Measurements from ENCODE around the gene EPS15. TPM values are rescaled to one million over a fixed set of nuclear protein-coding genes. Genes with fewer than 3 reads are reported as not detected.

The EPS15 gene
- total and polyA plus RNA-seq, 2 experiments from 2014 or later = 31.0 to 76.5 TPM

DNA sequence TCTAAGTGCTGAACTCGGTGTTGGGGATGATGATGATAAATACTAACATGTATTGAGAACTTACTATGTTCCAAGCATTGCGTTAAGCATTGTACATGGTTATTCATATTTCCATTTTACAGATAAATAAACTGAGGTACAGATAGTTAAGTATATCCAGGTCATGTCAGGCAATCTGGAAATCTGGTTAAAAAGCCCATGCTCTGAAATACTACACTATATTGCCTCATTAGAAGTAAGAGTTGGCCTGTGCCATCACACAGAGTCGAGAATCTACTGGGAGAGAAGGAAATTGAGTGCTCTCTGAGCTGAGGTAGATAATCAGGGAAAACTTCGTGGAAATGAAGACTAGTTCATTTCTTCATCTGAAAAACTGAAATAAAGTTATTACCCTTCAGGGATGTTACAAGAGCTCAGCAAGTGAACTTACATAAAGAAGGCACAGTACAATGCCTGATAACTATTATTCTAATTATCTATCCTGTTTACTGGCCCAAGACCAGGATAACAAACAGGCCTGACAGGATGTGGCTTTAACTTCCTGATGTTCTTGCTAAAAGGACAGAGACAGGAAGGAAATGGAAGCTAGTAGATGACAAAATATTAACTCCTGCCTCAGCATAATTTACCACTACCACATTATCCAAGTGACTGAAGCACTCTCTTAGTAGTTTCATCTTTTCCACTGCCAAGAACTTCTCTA lies 85.6 kb downstream of the EPS15 start:
- H3K27ac Mint-ChIP-seq = peak overlapping the region; percentile 85

More for the DNA sequence above, 85.6 kb downstream of the EPS15 start:
- Histone ChIP-seq H3K36me3 (ENCODE audit: insufficient read depth) (no peaks in the 10 kb centered on the region), H3K4me3 (no peak overlapping the region), H2AFZ (no peak overlapping the region), H3K9me2 (ENCODE audit: insufficient read depth) (no peaks in the 10 kb centered on the region), H3K4me2 (no peak overlapping the region), H3F3A (replicated peaks; ENCODE audit: low read depth) (no peaks in the 10 kb centered on the region), H3K27ac (ENCODE audit: low read depth) (no peak overlapping the region), H4K20me1 (replicated peaks; ENCODE audit: insufficient read depth) (no peaks in the 10 kb centered on the region), H3K27me3 (ENCODE audit: insufficient read depth) (no peaks in the 10 kb centered on the region), H3K79me2 (replicated peaks; ENCODE audit: insufficient read depth) (no peaks in the 10 kb centered on the region), H3K4me1 (ENCODE audit: insufficient read depth) (peaks cover 8% of the 10 kb centered on the region)
- Mint-ChIP-seq H3K27me3 (ENCODE audit: insufficient read depth, low read depth, poor library complexity) (peaks cover 2% of the 10 kb centered on the region), H3K4me1 (peaks cover 11% of the 10 kb centered on the region; the same call in 2 of the 3 replicates), H3K9me3 (no peaks in the 10 kb centered on the region), H3K36me3 (ENCODE audit: low read depth) (no peaks in the 10 kb centered on the region; the same call in 2 of the 3 replicates), H3K4me3 (no peak overlapping the region)
- no peak for TF ChIP-seq CREB1 (CRISPR knock-in tag; IDR thresholded peaks at IDR 0.05; ENCODE audit: low read depth)
- no peak for TF ChIP-seq ZNF114 (CRISPR knock-in tag; IDR thresholded peaks at IDR 0.05)
- TF ChIP-seq, protein P1, sequence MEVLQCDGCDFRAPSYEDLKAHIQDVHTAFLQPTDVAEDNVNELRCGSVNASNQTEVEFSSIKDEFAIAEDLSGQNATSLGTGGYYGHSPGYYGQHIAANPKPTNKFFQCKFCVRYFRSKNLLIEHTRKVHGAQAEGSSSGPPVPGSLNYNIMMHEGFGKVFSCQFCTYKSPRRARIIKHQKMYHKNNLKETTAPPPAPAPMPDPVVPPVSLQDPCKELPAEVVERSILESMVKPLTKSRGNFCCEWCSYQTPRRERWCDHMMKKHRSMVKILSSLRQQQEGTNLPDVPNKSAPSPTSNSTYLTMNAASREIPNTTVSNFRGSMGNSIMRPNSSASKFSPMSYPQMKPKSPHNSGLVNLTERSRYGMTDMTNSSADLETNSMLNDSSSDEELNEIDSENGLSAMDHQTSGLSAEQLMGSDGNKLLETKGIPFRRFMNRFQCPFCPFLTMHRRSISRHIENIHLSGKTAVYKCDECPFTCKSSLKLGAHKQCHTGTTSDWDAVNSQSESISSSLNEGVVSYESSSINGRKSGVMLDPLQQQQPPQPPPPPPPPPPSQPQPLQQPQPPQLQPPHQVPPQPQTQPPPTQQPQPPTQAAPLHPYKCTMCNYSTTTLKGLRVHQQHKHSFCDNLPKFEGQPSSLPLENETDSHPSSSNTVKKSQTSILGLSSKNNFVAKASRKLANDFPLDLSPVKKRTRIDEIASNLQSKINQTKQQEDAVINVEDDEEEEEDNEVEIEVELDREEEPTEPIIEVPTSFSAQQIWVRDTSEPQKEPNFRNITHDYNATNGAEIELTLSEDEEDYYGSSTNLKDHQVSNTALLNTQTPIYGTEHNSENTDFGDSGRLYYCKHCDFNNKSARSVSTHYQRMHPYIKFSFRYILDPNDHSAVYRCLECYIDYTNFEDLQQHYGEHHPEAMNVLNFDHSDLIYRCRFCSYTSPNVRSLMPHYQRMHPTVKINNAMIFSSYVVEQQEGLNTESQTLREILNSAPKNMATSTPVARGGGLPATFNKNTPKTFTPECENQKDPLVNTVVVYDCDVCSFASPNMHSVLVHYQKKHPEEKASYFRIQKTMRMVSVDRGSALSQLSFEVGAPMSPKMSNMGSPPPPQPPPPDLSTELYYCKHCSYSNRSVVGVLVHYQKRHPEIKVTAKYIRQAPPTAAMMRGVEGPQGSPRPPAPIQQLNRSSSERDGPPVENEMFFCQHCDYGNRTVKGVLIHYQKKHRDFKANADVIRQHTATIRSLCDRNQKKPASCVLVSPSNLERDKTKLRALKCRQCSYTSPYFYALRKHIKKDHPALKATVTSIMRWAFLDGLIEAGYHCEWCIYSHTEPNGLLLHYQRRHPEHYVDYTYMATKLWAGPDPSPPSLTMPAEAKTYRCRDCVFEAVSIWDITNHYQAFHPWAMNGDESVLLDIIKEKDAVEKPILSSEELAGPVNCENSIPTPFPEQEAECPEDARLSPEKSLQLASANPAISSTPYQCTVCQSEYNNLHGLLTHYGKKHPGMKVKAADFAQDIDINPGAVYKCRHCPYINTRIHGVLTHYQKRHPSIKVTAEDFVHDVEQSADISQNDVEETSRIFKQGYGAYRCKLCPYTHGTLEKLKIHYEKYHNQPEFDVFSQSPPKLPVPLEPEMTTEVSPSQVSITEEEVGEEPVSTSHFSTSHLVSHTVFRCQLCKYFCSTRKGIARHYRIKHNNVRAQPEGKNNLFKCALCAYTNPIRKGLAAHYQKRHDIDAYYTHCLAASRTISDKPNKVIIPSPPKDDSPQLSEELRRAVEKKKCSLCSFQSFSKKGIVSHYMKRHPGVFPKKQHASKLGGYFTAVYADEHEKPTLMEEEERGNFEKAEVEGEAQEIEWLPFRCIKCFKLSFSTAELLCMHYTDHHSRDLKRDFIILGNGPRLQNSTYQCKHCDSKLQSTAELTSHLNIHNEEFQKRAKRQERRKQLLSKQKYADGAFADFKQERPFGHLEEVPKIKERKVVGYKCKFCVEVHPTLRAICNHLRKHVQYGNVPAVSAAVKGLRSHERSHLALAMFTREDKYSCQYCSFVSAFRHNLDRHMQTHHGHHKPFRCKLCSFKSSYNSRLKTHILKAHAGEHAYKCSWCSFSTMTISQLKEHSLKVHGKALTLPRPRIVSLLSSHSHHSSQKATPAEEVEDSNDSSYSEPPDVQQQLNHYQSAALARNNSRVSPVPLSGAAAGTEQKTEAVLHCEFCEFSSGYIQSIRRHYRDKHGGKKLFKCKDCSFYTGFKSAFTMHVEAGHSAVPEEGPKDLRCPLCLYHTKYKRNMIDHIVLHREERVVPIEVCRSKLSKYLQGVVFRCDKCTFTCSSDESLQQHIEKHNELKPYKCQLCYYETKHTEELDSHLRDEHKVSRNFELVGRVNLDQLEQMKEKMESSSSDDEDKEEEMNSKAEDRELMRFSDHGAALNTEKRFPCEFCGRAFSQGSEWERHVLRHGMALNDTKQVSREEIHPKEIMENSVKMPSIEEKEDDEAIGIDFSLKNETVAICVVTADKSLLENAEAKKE (CRISPR knock-in tag; IDR thresholded peaks at IDR 0.05) = no peak
- TF ChIP-seq, protein P2, sequence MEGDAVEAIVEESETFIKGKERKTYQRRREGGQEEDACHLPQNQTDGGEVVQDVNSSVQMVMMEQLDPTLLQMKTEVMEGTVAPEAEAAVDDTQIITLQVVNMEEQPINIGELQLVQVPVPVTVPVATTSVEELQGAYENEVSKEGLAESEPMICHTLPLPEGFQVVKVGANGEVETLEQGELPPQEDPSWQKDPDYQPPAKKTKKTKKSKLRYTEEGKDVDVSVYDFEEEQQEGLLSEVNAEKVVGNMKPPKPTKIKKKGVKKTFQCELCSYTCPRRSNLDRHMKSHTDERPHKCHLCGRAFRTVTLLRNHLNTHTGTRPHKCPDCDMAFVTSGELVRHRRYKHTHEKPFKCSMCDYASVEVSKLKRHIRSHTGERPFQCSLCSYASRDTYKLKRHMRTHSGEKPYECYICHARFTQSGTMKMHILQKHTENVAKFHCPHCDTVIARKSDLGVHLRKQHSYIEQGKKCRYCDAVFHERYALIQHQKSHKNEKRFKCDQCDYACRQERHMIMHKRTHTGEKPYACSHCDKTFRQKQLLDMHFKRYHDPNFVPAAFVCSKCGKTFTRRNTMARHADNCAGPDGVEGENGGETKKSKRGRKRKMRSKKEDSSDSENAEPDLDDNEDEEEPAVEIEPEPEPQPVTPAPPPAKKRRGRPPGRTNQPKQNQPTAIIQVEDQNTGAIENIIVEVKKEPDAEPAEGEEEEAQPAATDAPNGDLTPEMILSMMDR (conservative IDR thresholded peaks at IDR 0.05; ENCODE audit: low read depth in 2 of 2) = no peak
- TF ChIP-seq EZH2 (IDR thresholded peaks at IDR 0.05; ENCODE audit: low read depth, unreplicated experiment) = no peak
- TF ChIP-seq ZNF331 (CRISPR knock-in tag; IDR thresholded peaks at IDR 0.05; ENCODE audit: low read depth) = no peak
- no peak for TF ChIP-seq NANOG (IDR thresholded peaks at IDR 0.05; ENCODE audit: borderline replicate concordance)
- TF ChIP-seq POLR2AphosphoS5 (IDR thresholded peaks at IDR 0.05; ENCODE audit: low read depth) = no peak
- no peak for TF ChIP-seq STAT1 (IDR thresholded peaks at IDR 0.05; ENCODE audit: unreplicated experiment)
- TF ChIP-seq JUNB (IDR thresholded peaks at IDR 0.05; ENCODE audit: unreplicated experiment) = no peak
- TF ChIP-seq, protein P3, sequence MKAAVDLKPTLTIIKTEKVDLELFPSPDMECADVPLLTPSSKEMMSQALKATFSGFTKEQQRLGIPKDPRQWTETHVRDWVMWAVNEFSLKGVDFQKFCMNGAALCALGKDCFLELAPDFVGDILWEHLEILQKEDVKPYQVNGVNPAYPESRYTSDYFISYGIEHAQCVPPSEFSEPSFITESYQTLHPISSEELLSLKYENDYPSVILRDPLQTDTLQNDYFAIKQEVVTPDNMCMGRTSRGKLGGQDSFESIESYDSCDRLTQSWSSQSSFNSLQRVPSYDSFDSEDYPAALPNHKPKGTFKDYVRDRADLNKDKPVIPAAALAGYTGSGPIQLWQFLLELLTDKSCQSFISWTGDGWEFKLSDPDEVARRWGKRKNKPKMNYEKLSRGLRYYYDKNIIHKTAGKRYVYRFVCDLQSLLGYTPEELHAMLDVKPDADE (IDR thresholded peaks at IDR 0.05) = no peak
- TF ChIP-seq EZH2phosphoT487 (IDR thresholded peaks at IDR 0.05; ENCODE audit: unreplicated experiment) = no peak
- TF ChIP-seq, protein P4, sequence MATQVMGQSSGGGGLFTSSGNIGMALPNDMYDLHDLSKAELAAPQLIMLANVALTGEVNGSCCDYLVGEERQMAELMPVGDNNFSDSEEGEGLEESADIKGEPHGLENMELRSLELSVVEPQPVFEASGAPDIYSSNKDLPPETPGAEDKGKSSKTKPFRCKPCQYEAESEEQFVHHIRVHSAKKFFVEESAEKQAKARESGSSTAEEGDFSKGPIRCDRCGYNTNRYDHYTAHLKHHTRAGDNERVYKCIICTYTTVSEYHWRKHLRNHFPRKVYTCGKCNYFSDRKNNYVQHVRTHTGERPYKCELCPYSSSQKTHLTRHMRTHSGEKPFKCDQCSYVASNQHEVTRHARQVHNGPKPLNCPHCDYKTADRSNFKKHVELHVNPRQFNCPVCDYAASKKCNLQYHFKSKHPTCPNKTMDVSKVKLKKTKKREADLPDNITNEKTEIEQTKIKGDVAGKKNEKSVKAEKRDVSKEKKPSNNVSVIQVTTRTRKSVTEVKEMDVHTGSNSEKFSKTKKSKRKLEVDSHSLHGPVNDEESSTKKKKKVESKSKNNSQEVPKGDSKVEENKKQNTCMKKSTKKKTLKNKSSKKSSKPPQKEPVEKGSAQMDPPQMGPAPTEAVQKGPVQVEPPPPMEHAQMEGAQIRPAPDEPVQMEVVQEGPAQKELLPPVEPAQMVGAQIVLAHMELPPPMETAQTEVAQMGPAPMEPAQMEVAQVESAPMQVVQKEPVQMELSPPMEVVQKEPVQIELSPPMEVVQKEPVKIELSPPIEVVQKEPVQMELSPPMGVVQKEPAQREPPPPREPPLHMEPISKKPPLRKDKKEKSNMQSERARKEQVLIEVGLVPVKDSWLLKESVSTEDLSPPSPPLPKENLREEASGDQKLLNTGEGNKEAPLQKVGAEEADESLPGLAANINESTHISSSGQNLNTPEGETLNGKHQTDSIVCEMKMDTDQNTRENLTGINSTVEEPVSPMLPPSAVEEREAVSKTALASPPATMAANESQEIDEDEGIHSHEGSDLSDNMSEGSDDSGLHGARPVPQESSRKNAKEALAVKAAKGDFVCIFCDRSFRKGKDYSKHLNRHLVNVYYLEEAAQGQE (IDR thresholded peaks at IDR 0.05; ENCODE audit: unreplicated experiment) = no peak
- no peak for DNase-seq (ENCODE audit: low spot score)
- ATAC-seq = no peak
